Measurements from ENCODE around the gene CNP. TPM values are rescaled to one million over a fixed set of nuclear protein-coding genes. Genes with fewer than 3 reads are reported as not detected.
A peak's percentile ranks its signal among the peaks of the same experiment; 100 is the strongest.

The CNP gene
- total RNA-seq, 1 experiment from 2014 or later: 105 TPM

GRCh38 chr17:41974031-41974430 is 7.4 kb downstream of the CNP start:
- Histone ChIP-seq H3K36me3 (peaks cover 78% of the 10 kb centered on the region), H3K4me1 (peaks cover 32% of the 10 kb centered on the region), H3K27me3 (no peaks in the 10 kb centered on the region), H3K27ac (no peak overlapping the region), H3K4me3 (no peak overlapping the region), H3K9me3 (replicated peaks) (no peaks in the 10 kb centered on the region)
- DNase-seq: no peak

GRCh38 chr17:41974658-41975057 is 8.1 kb downstream of the CNP start:
- no peak for DNase-seq
- H3K27ac ChIP-seq: no peak overlapping the region
- H3K9me3 ChIP-seq (replicated peaks): no peaks in the 10 kb centered on the region
- H3K4me3 ChIP-seq: no peak overlapping the region
- H3K27me3 ChIP-seq: no peaks in the 10 kb centered on the region
- peaks cover 32% of the 10 kb centered on the region for H3K4me1 ChIP-seq
- H3K36me3 ChIP-seq: peaks cover 76% of the 10 kb centered on the region

- H3K36me3 ChIP-seq: peaks cover 81% of the 10 kb centered on the region
Measured at GRCh38 chr17:41975099-41976083, 8.8 kb downstream of the CNP start.

GRCh38 chr17:41976142-41976768 is 9.7 kb downstream of the CNP start:
- peaks cover 81% of the 10 kb centered on the region for H3K36me3 ChIP-seq
- DNase-seq: no peak
- no peak overlapping the region for H3K27ac ChIP-seq

More at GRCh38 chr17:41975099-41976083, 8.8 kb downstream of the CNP start:
- H3K27ac ChIP-seq: no peak overlapping the region
- H3K4me3 ChIP-seq: no peak overlapping the region
- no peak for DNase-seq
- no peaks in the 10 kb centered on the region for H3K27me3 ChIP-seq
- H3K4me1 ChIP-seq: peaks cover 32% of the 10 kb centered on the region
- no peaks in the 10 kb centered on the region for H3K9me3 ChIP-seq (replicated peaks)

GRCh38 chr17:41977991-41978390 is 11.4 kb downstream of the CNP start:
- H3K27me3 ChIP-seq: no peaks in the 10 kb centered on the region
- peaks cover 22% of the 10 kb centered on the region for H3K4me1 ChIP-seq
- no peaks in the 10 kb centered on the region for H3K9me3 ChIP-seq (replicated peaks)
- H3K36me3 ChIP-seq: peaks cover 85% of the 10 kb centered on the region
- H3K4me3 ChIP-seq: no peak overlapping the region
- no peak for DNase-seq
- H3K27ac ChIP-seq: no peak overlapping the region

More at GRCh38 chr17:41976142-41976768, 9.7 kb downstream of the CNP start:
- no peak overlapping the region for H3K4me3 ChIP-seq
- H3K9me3 ChIP-seq (replicated peaks): no peaks in the 10 kb centered on the region
- H3K4me1 ChIP-seq: peaks cover 32% of the 10 kb centered on the region
- no peaks in the 10 kb centered on the region for H3K27me3 ChIP-seq

- 0 out of 2 replicates have a peak, but pooled peaks cover 2% of the 10 kb centered on the region for H3K4me1 ChIP-seq
- peaks cover 87% of the 10 kb centered on the region for H3K36me3 ChIP-seq
- DNase-seq: no peak
- H3K27me3 ChIP-seq: no peaks in the 10 kb centered on the region
- H3K9me3 ChIP-seq (replicated peaks): no peaks in the 10 kb centered on the region
- no peak overlapping the region for H3K27ac ChIP-seq
- no peak overlapping the region for H3K4me3 ChIP-seq
Measured at GRCh38 chr17:41982026-41982760, 15.6 kb downstream of the CNP start.

DNA sequence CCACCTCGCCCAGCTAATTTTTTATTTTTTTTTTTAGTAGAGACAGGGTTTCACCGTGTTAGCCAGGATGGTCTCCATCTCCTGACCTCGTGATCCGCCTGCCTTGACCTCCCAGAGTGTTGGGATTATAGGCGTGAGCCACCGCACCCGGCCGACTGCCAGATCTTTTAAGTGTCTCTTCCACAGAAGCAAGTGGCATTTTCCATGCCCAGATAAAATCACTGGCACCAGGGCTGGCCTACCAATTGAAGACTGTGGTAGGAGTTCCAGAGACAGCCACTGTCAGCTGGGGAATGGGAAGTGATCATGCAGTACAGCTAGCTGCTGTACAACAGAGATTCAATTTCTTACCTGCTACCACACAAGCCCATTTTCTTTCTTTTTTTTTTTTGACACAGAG is 17.9 kb downstream of the CNP start:
- Histone ChIP-seq H3K36me3 (peaks cover 88% of the 10 kb centered on the region), H3K4me1 (0 out of 2 replicates have a peak, but pooled peaks cover 7% of the 10 kb centered on the region), H3K4me3 (no peak overlapping the region), H3K27me3 (no peaks in the 10 kb centered on the region), H3K27ac (no peak overlapping the region), H3K9me3 (replicated peaks) (no peaks in the 10 kb centered on the region)
- DNase-seq: no peak

DNA sequence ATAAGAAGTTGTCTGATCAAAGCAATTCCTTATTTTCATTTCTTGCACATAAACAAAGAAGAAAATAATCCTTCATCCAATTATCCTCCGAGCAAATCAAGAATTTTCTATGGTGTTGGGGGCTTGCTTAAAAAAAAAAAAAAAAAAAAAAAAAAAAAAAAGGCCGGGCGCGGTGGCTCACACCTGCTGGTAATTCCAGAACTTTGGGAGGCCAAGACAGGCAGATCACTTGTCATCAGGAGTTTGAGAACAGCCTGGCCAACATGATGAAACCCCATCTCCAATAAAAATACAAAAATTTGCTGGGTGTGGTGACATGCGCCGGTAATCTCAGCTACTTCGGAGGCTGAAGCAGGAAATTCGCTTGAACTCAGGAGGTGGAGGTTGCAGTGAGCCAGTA is 19.3 kb downstream of the CNP start:
- peaks cover 87% of the 10 kb centered on the region for H3K36me3 ChIP-seq
- H3K4me1 ChIP-seq: 0 out of 2 replicates have a peak, but pooled peaks cover 7% of the 10 kb centered on the region

GRCh38 chr17:41986634-41987033 is 20.0 kb downstream of the CNP start:
- H3K27ac ChIP-seq: no peak overlapping the region
- no peak for DNase-seq

More for the DNA sequence above, 19.3 kb downstream of the CNP start:
- Histone ChIP-seq H3K9me3 (replicated peaks) (no peaks in the 10 kb centered on the region), H3K27ac (no peak overlapping the region), H3K27me3 (no peaks in the 10 kb centered on the region), H3K4me3 (no peak overlapping the region)
- DNase-seq: no peak

GRCh38 chr17:41987642-41988041 is 21.0 kb downstream of the CNP start:
- Histone ChIP-seq H3K27ac (no peak overlapping the region), H3K9me3 (replicated peaks) (no peaks in the 10 kb centered on the region), H3K4me3 (no peak overlapping the region), H3K27me3 (no peaks in the 10 kb centered on the region), H3K36me3 (peaks cover 81% of the 10 kb centered on the region), H3K4me1 (peaks cover 16% of the 10 kb centered on the region)
- DNase-seq: no peak

More at GRCh38 chr17:41986634-41987033, 20.0 kb downstream of the CNP start:
- Histone ChIP-seq H3K27me3 (no peaks in the 10 kb centered on the region), H3K36me3 (peaks cover 88% of the 10 kb centered on the region), H3K9me3 (replicated peaks) (no peaks in the 10 kb centered on the region), H3K4me3 (no peak overlapping the region), H3K4me1 (peaks cover 8% of the 10 kb centered on the region)

DNA sequence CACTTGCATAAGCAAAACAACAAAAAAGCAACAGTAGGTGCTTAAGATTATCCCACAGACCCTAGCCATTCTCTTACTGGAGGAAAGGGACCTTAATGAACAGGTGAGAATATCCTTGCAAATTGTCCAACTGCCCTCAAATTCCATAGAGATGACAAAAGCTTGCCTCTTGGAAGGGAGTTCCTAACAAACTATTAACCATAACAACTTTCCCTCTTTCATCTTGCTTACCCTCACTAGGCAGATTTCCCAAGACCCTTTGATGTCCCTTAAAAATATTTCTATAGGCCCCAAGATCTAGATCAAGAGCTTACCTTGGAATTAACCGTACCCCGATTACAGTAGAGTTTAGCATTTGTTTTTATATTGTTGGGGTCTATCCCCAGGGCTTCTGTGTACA is 21.8 kb downstream of the CNP start:
- Histone ChIP-seq H3K9me3 (replicated peaks) (no peaks in the 10 kb centered on the region), H3K4me1 (peaks cover 24% of the 10 kb centered on the region), H3K27ac (no peak overlapping the region), H3K36me3 (peaks cover 75% of the 10 kb centered on the region), H3K4me3 (no peak overlapping the region), H3K27me3 (no peaks in the 10 kb centered on the region)
- no peak for DNase-seq

- Histone ChIP-seq H3K36me3 (peaks cover 76% of the 10 kb centered on the region), H3K9me3 (replicated peaks) (no peaks in the 10 kb centered on the region), H3K27ac (no peak overlapping the region), H3K4me3 (no peak overlapping the region), H3K4me1 (peaks cover 23% of the 10 kb centered on the region), H3K27me3 (no peaks in the 10 kb centered on the region)
- no peak for DNase-seq
Measured at GRCh38 chr17:41989702-41990419, 23.3 kb downstream of the CNP start.

- Histone ChIP-seq H3K9me3 (replicated peaks) (no peaks in the 10 kb centered on the region), H3K27ac (peak overlapping the region; percentile 91), H3K27me3 (no peaks in the 10 kb centered on the region), H3K4me1 (peaks cover 23% of the 10 kb centered on the region), H3K4me3 (no peak overlapping the region), H3K36me3 (peaks cover 76% of the 10 kb centered on the region)
- DNase-seq: peak; percentile 90 to 95
Measured at GRCh38 chr17:41992576-41992975, 26.0 kb downstream of the CNP start.

DNA sequence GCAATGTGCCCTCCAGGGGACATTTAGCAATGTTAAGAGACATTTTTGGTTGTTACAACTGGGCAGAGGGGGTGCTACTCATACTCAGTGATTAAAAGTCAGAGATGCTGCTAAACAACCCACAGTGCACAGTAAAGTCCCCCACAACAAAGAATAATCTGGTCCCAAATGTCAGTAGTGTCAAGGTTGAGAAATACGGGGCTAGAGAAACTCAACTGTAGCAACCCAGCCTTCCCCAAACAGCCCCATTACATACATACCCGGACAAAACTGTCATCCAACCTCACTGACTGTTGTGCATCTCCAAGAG is 30.2 kb downstream of the CNP start:
- peaks cover 15% of the 10 kb centered on the region for H3K4me1 ChIP-seq
- no peaks in the 10 kb centered on the region for H3K27me3 ChIP-seq
- no peak for DNase-seq
- no peak overlapping the region for H3K27ac ChIP-seq
- H3K36me3 ChIP-seq: peaks cover 69% of the 10 kb centered on the region
- H3K4me3 ChIP-seq: no peak overlapping the region
- no peaks in the 10 kb centered on the region for H3K9me3 ChIP-seq (replicated peaks)
